Vein endothelial cell (primary cell): ENCODE data around the gene PHGDH. TPM values are rescaled to one million over a fixed set of nuclear protein-coding genes. Genes with fewer than 3 reads are reported as not detected.

Experiments
- total RNA-seq: library from RNA; depleted of rRNA; stranded (reverse); fragments of >200 nt; gene quantifications from 2 replicates; pipeline ENCODE4 v1.2.3, GENCODE V29; 2012

Gene PHGDH
- total RNA-seq, result 9.5 and 10.5 TPM in 2 replicates

GRCh38 chr1:119711804-119712341, at the start of gene PHGDH:
Gene PHGDH, plus strand, starts transcription at chr1:119711934. Its CDS starts 89 bp downstream, at chr1:119712023.

GRCh38 chr1:119768778-119769177, 57.0 kb downstream of the PHGDH start, which contains the start of gene HMGCS2:
Gene HMGCS2, minus strand, starts transcription at chr1:119768905. Its CDS starts 61 bp downstream, at chr1:119768844.

Other genes with a start within 250 kb of the PHGDH start
- not detected in 2 replicates for gene HSD3B1, start 204.7 kb upstream of the PHGDH start, total RNA-seq
- 23.3 and 24.5 TPM in 2 replicates for gene ZNF697, start 63.7 kb upstream of the PHGDH start, total RNA-seq
- not detected in 2 replicates for gene HMGCS2, start 57.0 kb downstream of the PHGDH start, total RNA-seq
- not detected in 2 replicates for gene REG4, start 99.5 kb downstream of the PHGDH start, total RNA-seq
- gene ADAM30, start 184.6 kb downstream of the PHGDH start, total RNA-seq, result not detected in 2 replicates